Vagina (tissue), 2 donors: Measurements from ENCODE around the gene GADL1.

Source experiments
- POLR2A ChIP-seq, 2 donors: fragments of 450-650 bp; IDR thresholded peaks; one replicate each; pipeline ENCODE4 v1.6.1; 2017; ENCODE audit warnings: antibody characterized with exemption in 2 of 2, mild to moderate bottlenecking in 2 of 2, moderate library complexity in 2 of 2
- POLR2AphosphoS5 ChIP-seq, 2 donors: sonication (generic); formaldehyde crosslinking; IDR thresholded peaks; one replicate each; pipeline ENCODE4 v1.9.0; 2017; ENCODE audit warnings: antibody characterized with exemption in 2 of 2, mild to moderate bottlenecking in 2 of 2, low read depth in 1 of 2; ENCODE audit not compliant: insufficient read depth in 1 of 2
- TF ChIP-seq, protein P1 (sequence below), 3 experiments: fragments of 450-650 bp in 2 of 3; fragments of 200-600 bp in 1 of 3; sonication (generic) in 1 of 3; IDR thresholded peaks; one replicate each; pipeline ENCODE4 v1.5.1; 2017 to 2019; ENCODE audit warnings: antibody characterized with exemption in 3 of 3, mild to moderate bottlenecking in 2 of 3, moderate library complexity in 2 of 3

DNA sequence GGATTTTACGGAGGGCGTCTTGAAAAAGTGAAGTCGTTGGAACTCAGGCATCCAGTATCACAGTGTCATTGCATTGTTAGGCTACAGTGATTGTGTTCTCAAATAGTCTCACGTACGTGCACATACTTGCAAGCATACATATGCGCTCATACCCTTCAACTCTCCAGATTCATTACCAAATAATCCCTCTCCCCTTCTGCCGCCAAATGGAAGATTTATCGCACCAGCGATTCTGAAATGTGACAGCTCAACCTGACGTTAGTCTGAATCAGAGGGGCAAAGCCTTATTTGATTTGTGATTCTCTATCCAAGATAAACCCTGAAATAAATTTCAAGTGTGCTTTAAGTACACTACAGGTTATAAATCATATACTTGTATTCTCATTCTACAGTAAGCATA, 119.4 kb downstream of the GADL1 start:
- TF ChIP-seq, protein P1, sequence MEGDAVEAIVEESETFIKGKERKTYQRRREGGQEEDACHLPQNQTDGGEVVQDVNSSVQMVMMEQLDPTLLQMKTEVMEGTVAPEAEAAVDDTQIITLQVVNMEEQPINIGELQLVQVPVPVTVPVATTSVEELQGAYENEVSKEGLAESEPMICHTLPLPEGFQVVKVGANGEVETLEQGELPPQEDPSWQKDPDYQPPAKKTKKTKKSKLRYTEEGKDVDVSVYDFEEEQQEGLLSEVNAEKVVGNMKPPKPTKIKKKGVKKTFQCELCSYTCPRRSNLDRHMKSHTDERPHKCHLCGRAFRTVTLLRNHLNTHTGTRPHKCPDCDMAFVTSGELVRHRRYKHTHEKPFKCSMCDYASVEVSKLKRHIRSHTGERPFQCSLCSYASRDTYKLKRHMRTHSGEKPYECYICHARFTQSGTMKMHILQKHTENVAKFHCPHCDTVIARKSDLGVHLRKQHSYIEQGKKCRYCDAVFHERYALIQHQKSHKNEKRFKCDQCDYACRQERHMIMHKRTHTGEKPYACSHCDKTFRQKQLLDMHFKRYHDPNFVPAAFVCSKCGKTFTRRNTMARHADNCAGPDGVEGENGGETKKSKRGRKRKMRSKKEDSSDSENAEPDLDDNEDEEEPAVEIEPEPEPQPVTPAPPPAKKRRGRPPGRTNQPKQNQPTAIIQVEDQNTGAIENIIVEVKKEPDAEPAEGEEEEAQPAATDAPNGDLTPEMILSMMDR (IDR thresholded peaks at IDR 0.05), result no peak
- TF ChIP-seq POLR2A (IDR thresholded peaks at IDR 0.05) (no peak), POLR2AphosphoS5 (IDR thresholded peaks at IDR 0.05; ENCODE audit: insufficient read depth in 1 of 2, low read depth in 1 of 2) (no peak)
